Pancreas (tissue), 10 donors: Measurements from ENCODE around the gene EVI5L. TPM values are rescaled to one million over a fixed set of nuclear protein-coding genes. Genes with fewer than 3 reads are reported as not detected.

ENCODE experiments used
- ATAC-seq, 4 donors: fragments of 200-7000 bp; cut with Tn5 transposase; one replicate each; pipeline versions ENCODE4 v1.8.0 to v1.9.1; 2020; ENCODE audit warnings: mild to moderate bottlenecking in 4 of 4, moderate library complexity in 4 of 4
- DNase-seq, 6 donors: peaks; one replicate each; pipeline ENCODE4 v3.0.0-alpha.2; 2020
- FAIRE-seq: peaks from 2 replicates; lab custom pipeline; 2012; peaks lifted over from hg19 to GRCh38; lab: Jason Lieb, UNC
- H3K27ac ChIP-seq, 4 donors: fragments of 200-600 bp; sonication (generic); 1 replicate in 3 of 4; 2 replicates in 1 of 4; pipeline versions ENCODE4 v1.5.0 to v1.8.0; 2020
- H3K27me3 ChIP-seq, 4 donors: fragments of 200-600 bp; one replicate each; pipeline ENCODE4 v1.8.0; 2021
- H3K36me3 ChIP-seq, 3 donors: fragments of 200-600 bp; sonication (generic) in 1 of 3; one replicate each; pipeline versions ENCODE4 v1.5.0 to v1.8.0; 2020 to 2021
- H3K4me1 ChIP-seq, 3 donors: fragments of 200-600 bp; one replicate each; pipeline ENCODE4 v1.8.0; 2021
- H3K4me3 ChIP-seq, 4 donors: fragments of 200-600 bp; sonication (generic) in 2 of 4; one replicate each; pipeline versions ENCODE4 v1.5.0 to v1.8.0; 2020 to 2021
- H3K9me3 ChIP-seq, 4 donors: fragments of 200-600 bp; one replicate each; pipeline ENCODE4 v1.8.0; 2021
- WGBS, 2 donors: extraction: QIAGEN DNeasy Blood & Tissue Kit; methylation state at CpG; one replicate each; pipeline ENCODE4 v1.1.7; 2013; 5-methylcytosine and 5-hydroxymethylcytosine counted together
- intact Hi-C, 3 donors: fragments of 100-400 bp; cut with DNase I; formaldehyde crosslinking; loops; one replicate each; pipeline versions ENCODE4 v1.11.1 to v1.14.2; 2022
- polyA plus RNA-seq, 2 donors: library from polyadenylated mRNA; stranded (reverse); fragments of 200-250 nt; gene quantifications; one replicate each; pipeline ENCODE4 v1.2.3, GENCODE V29; 2013
- total RNA-seq, 6 donors: library from RNA; stranded (reverse); fragmentation: NEBNext Ultra II Directional in 4 of 6; extraction: Animal tissue kit (Norgen Biotek cat#: 25700) in 4 of 6; gene quantifications; one replicate each; pipeline versions ENCODE4 v1.2.1 to v1.2.4, GENCODE V29; 2021 to 2023
- TF ChIP-seq, protein P1 (sequence below), 4 donors: fragments of 200-600 bp; sonication (generic) in 3 of 4; IDR thresholded peaks; one replicate each; pipeline versions ENCODE4 v1.5.0 to v1.8.0; 2021; ENCODE audit warnings: antibody characterized with exemption in 4 of 4
- donor health status: healthy with polysubstance abuse.
- donor health status: DM: no; HTN: no; CAD: no; lungs with moderate emphysema.
- donor health status: DM: no; HTN: no; CAD: no.
- donor health status: control.
- donor health status: control.
- donor health status: Bipolar disorder and iron deficiency.
- donor health status: DM: yes; HTN: yes; CAD: no.
- donor health status: DM: no; HTN: no; CAD: no.
- donor health status: DM: no; HTN: no; CAD: no.
- donor health status: DM: yes; HTN: yes; CAD: no.

EVI5L gene
- total and polyA plus RNA-seq, 8 donors: 3.0 to 9.1 (median 4.8) TPM

DNA sequence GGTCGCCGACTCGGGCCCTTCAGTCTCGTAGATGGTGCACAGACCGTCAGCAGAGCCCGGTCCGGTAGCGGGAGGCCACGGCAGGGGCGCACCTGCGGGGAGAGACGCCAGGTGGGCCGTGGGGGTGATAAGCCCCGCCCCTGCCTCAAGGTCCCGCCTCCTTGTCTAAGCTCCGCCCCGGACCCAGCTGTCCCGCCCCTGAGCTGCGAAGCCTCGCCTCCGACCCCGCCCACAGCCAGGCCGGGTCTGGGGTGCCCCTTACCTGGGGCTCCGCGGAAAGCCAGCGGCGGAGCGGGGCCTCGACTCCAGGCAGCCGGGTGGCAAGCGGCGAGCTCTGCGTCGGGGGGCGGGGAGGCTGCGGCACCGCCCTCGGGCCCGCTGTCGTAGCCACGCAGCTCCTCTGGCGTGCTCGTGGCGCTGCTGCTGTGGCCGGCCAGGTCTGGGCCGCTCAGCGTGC lies 39.5 kb downstream of the EVI5L start:
- Histone ChIP-seq H3K36me3 (no peaks in the 10 kb centered on the region), H3K4me1 (no peaks in the 10 kb centered on the region), H3K4me3 (peak overlapping the region; percentile 29 to 57 (median 35)), H3K27ac (peak overlapping the region; percentile 71 to 95 (median 88)), H3K9me3 (no peaks in the 10 kb centered on the region), H3K27me3 (no peaks in the 10 kb centered on the region)
- TF ChIP-seq, protein P1, sequence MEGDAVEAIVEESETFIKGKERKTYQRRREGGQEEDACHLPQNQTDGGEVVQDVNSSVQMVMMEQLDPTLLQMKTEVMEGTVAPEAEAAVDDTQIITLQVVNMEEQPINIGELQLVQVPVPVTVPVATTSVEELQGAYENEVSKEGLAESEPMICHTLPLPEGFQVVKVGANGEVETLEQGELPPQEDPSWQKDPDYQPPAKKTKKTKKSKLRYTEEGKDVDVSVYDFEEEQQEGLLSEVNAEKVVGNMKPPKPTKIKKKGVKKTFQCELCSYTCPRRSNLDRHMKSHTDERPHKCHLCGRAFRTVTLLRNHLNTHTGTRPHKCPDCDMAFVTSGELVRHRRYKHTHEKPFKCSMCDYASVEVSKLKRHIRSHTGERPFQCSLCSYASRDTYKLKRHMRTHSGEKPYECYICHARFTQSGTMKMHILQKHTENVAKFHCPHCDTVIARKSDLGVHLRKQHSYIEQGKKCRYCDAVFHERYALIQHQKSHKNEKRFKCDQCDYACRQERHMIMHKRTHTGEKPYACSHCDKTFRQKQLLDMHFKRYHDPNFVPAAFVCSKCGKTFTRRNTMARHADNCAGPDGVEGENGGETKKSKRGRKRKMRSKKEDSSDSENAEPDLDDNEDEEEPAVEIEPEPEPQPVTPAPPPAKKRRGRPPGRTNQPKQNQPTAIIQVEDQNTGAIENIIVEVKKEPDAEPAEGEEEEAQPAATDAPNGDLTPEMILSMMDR (IDR thresholded peaks at IDR 0.05): peak in 2 of 4 donors; percentile 13 to 28
- intact Hi-C loops: no loop called here
- peak; percentile 66 to 95 (median 86) for DNase-seq
- WGBS, 2 donors: 11 to 18% methylated on average over 27 to 47 of the region's 47 CpGs
- ATAC-seq: peak; percentile 63 to 73 (median 67)
- no peak for FAIRE-seq

DNA sequence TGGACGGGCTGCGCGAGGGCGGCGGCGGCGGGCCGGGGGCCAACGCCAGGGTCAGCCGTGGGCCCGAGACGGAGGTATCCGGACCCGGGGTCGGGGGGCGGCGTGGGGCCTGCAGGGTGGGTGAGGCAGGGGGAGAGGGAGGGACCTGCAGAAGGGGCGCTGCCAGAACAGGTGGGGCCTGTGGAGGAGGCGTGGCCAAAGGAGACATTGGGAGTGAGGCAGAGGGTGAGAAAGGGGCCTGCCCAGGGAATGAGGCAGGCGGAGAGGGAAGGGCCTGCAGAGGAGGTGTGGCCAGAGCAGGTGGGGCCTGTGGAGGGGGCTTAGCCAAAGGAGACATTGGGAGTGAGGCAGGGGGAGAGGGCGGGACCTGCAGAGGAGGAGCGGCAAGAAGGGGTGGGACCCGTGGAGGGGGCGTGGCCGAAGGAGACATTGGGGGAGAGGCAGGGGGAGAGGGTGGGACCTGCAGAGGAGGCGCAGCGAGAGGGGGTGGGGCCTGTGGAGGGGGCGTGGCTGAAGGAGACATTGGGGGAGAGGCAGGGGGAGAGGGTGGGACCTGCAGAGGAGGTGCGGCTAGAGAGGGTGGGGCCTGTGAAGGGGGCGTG lies 40.0 kb downstream of the EVI5L start:
- no peaks in the 10 kb centered on the region for H3K9me3 ChIP-seq
- H3K27ac ChIP-seq: peak overlapping the region; percentile 71 to 95 (median 88)
- TF ChIP-seq, protein P1 (IDR thresholded peaks at IDR 0.05): no peak
- intact Hi-C loops: no loop called here
- FAIRE-seq (no peak), ATAC-seq (peak in 3 of 4 donors; percentile 4 to 41 (median 13)), DNase-seq (peak in 5 of 6 donors; percentile 65 to 92 (median 79))
- H3K27me3 ChIP-seq: no peaks in the 10 kb centered on the region
- H3K4me1 ChIP-seq: no peaks in the 10 kb centered on the region
- no peaks in the 10 kb centered on the region for H3K36me3 ChIP-seq
- peak overlapping the region; percentile 29 to 57 (median 35) for H3K4me3 ChIP-seq
- WGBS, 2 donors: 25 to 28% methylated on average over 25 to 30 of the region's 30 CpGs

GRCh38 chr19:7870571-7871436 lies 40.8 kb downstream of the EVI5L start:
- H3K4me3 ChIP-seq: no peak overlapping the region
- TF ChIP-seq, protein P1 (IDR thresholded peaks at IDR 0.05): no peak
- H3K9me3 ChIP-seq: no peaks in the 10 kb centered on the region
- DNase-seq: peak in 5 of 6 donors; percentile 68 to 94 (median 80)
- intact Hi-C loops: no loop called here
- peak in 1 of 4 donors; percentile 4 for ATAC-seq
- H3K36me3 ChIP-seq: no peaks in the 10 kb centered on the region
- 45 to 53% methylated on average over 11 of the region's 11 CpGs for WGBS, 2 donors
- H3K27me3 ChIP-seq: no peaks in the 10 kb centered on the region
- no peaks in the 10 kb centered on the region for H3K4me1 ChIP-seq
- H3K27ac ChIP-seq: peak overlapping the region in 2 of 4 donors; percentile 68 to 72
- no peak for FAIRE-seq

DNA sequence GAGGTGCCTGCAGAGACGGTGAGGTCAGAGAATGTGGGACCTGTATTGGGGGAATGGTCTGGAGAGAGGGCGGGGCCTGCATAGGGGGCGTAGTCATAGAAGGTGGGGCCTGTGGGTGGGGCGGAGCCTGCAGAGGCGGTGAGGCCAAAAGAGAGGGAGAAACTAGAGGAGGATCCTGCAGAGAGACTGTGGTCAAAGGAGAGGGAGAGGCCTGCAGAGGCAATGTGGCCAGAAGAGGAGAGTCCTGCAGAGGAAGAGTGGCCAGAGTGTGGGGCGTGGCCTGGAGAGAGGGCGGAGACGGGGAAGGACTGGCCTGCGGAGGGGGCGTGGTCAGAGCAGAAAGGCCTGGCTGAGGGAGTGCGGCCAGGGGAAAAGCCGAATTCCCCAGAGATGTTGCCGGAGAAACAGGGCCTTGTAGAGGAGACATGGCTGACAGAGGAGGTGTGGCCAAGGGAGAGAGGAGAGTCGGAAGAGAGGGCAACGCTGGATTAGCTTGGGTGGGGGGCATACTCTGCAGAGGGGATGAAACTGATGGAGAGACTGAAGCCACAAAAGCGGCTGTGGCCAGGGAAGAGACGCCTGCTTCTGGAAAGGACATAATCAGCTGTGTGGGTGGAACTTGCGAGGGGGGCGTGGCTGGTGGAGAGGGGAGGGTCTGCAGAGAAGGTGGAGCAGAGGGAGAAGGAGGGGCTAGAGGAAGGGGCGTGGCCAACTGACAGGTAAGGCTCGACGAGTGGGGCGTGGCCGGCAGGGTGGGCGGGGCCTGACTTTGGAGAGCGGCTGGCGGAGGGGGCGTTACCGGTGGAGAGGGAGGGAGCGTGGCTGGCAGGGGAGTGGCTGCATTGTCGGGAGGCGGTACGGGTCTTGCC lies 41.7 kb downstream of the EVI5L start:
- 8 to 9% methylated on average over 30 to 33 of the region's 33 CpGs for WGBS, 2 donors
- Histone ChIP-seq H3K4me3 (peak overlapping the region in 1 of 4 donors; percentile 17), H3K27me3 (no peaks in the 10 kb centered on the region), H3K36me3 (no peaks in the 10 kb centered on the region), H3K9me3 (no peaks in the 10 kb centered on the region), H3K27ac (peak overlapping the region; percentile 24 to 72 (median 50)), H3K4me1 (no peaks in the 10 kb centered on the region)
- TF ChIP-seq, protein P1 (IDR thresholded peaks at IDR 0.05): no peak
- ATAC-seq (peak; percentile 17 to 54 (median 41)), FAIRE-seq (no peak), DNase-seq (peak; percentile 91 to 99 (median 96))
- intact Hi-C loops: no loop called here
